Neuronal stem cell (in vitro differentiated cells): ENCODE data around the gene TBXA2R.
"Not testable (repeated sequence)": the region's sequence is repeated elsewhere in the genome, so short reads cannot be mapped to it uniquely, and the experiment has no call there.

Experiments
- DNase-seq: peaks from one replicate; pipeline ENCODE4 v3.0.0-alpha.2; 2013; ENCODE audit warnings: low spot score
- H2AFZ ChIP-seq: one replicate; pipeline ENCODE4 v1.6.1; 2013; ENCODE audit warnings: mild to moderate bottlenecking, low read length, inconsistent platforms
- H2AK5ac ChIP-seq: 2 replicates; pipeline ENCODE4 v1.6.1; 2013; ENCODE audit warnings: low read depth, mild to moderate bottlenecking, inconsistent platforms, low read length, moderate library complexity, mixed read lengths
- H2BK120ac ChIP-seq: 2 replicates; pipeline ENCODE4 v1.6.1; 2013; ENCODE audit warnings: low read depth, mild to moderate bottlenecking, inconsistent platforms, low read length, moderate library complexity, mixed read lengths
- H2BK12ac ChIP-seq: one replicate; pipeline ENCODE4 v1.6.1; 2013; ENCODE audit warnings: low read length, inconsistent platforms
- H2BK15ac ChIP-seq: 2 replicates; pipeline ENCODE4 v1.6.1; 2013; ENCODE audit warnings: mild to moderate bottlenecking, low read length, inconsistent platforms, mixed read lengths
- H2BK5ac ChIP-seq: one replicate; pipeline ENCODE4 v1.6.1; 2013; ENCODE audit warnings: inconsistent platforms, mild to moderate bottlenecking, low read length, moderate library complexity
- H3K14ac ChIP-seq: one replicate; pipeline ENCODE4 v1.6.1; 2013; ENCODE audit warnings: low read length, inconsistent platforms
- H3K18ac ChIP-seq: 2 replicates; pipeline ENCODE4 v1.6.1; 2013; ENCODE audit warnings: low read length, inconsistent platforms
- H3K23ac ChIP-seq: 2 replicates; pipeline ENCODE4 v1.6.1; 2013; ENCODE audit warnings: low read depth, mild to moderate bottlenecking, mixed read lengths, low read length, inconsistent platforms; ENCODE audit not compliant: poor library complexity
- H3K27ac ChIP-seq: replicated peaks from 3 replicates; pipeline ENCODE4 v1.5.1; 2013; ENCODE audit warnings: low read length, inconsistent platforms
- H3K27me3 ChIP-seq, 3 experiments: 2 replicates each; pipeline ENCODE4 v1.6.1; 2013; ENCODE audit warnings: low read length in 3 of 3, mild to moderate bottlenecking in 2 of 3, inconsistent platforms in 1 of 3, low read depth in 1 of 3, mixed read lengths in 1 of 3, moderate library complexity in 1 of 3; ENCODE audit not compliant: control insufficient read depth in 3 of 3, insufficient read depth in 3 of 3
- H3K36me3 ChIP-seq, 2 donors: replicated peaks in 1 of 2; 2 replicates each; pipeline ENCODE4 v1.6.1; 2013; ENCODE audit warnings: low read length in 2 of 2; ENCODE audit not compliant: control insufficient read depth in 2 of 2, insufficient read depth in 2 of 2
- H3K4ac ChIP-seq: 2 replicates; pipeline ENCODE4 v1.6.1; 2013; ENCODE audit warnings: inconsistent platforms, mild to moderate bottlenecking, low read length, moderate library complexity
- H3K4me1 ChIP-seq, 2 donors: 1 replicate in 1 of 2; 2 replicates in 1 of 2; pipeline ENCODE4 v1.6.1; 2013; ENCODE audit warnings: low read length in 2 of 2, low read depth in 1 of 2; ENCODE audit not compliant: control insufficient read depth in 2 of 2, insufficient read depth in 1 of 2
- H3K4me2 ChIP-seq: one replicate; pipeline ENCODE4 v1.6.1; 2013; ENCODE audit warnings: mild to moderate bottlenecking, low read length, inconsistent platforms; ENCODE audit not compliant: insufficient read depth, poor library complexity, severe bottlenecking
- H3K4me3 ChIP-seq, 2 donors: 2 replicates each; pipeline ENCODE4 v1.5.1; 2013; ENCODE audit warnings: low read length in 2 of 2, mild to moderate bottlenecking in 2 of 2, inconsistent platforms in 1 of 2, moderate library complexity in 1 of 2
- H3K79me1 ChIP-seq: one replicate; pipeline ENCODE4 v1.6.1; 2013; ENCODE audit warnings: low read depth, mild to moderate bottlenecking, inconsistent platforms, low read length, moderate library complexity
- H3K9ac ChIP-seq: one replicate; pipeline ENCODE4 v1.6.1; 2013; ENCODE audit warnings: mild to moderate bottlenecking, low read depth, low read length, inconsistent platforms; ENCODE audit not compliant: poor library complexity
- H3K9me3 ChIP-seq, 2 donors: replicated peaks in 1 of 2; 2 replicates each; pipeline versions ENCODE3 to v1.6.1; 2013; ENCODE audit warnings: low read length in 2 of 2, mild to moderate bottlenecking in 2 of 2, inconsistent platforms in 1 of 2, low read depth in 1 of 2, mixed read lengths in 1 of 2, moderate library complexity in 1 of 2; ENCODE audit not compliant: control insufficient read depth in 2 of 2, insufficient read depth in 1 of 2
- H4K8ac ChIP-seq: one replicate; pipeline ENCODE4 v1.6.1; 2013; ENCODE audit warnings: low read depth, mild to moderate bottlenecking, inconsistent platforms, low read length, moderate library complexity
- H4K91ac ChIP-seq: one replicate; pipeline ENCODE4 v1.6.1; 2013; ENCODE audit warnings: low read length, low read depth, mild to moderate bottlenecking, inconsistent platforms; ENCODE audit not compliant: poor library complexity
- WGBS, 2 donors: extraction: QIAGEN DNeasy Blood & Tissue Kit; methylation state at CpG; one replicate each; pipeline ENCODE4 v1.1.7; 2013; ENCODE audit warnings: missing lambda C conversion rate in 2 of 2, mixed read lengths in 1 of 2; ENCODE audit not compliant: insufficient read length in 2 of 2, insufficient replicate concordance in 1 of 2; ENCODE audit errors: extremely low coverage in 2 of 2; 5-methylcytosine and 5-hydroxymethylcytosine counted together

The TBXA2R gene

DNA sequence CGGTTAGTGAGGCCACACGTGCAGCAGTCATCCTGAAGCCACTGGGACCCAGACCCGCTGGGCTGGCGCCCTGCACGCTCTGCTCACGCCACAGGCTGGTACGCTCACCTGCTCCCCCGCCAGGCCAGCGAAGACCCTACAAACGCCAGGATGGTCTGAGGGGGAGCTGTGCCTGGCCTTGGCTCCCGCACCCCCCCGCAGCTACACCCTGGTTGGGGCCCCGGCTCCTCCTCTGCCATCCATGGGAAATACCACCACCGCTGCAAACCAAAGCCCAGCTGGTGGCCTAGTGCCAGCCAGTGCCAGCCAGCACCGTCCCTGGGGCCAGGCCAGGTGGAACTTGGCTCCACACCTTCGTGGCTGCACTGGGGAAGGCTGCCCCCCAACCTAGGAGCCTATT lies 43.2 kb upstream of the TBXA2R start:
- peaks cover 6% of the 10 kb centered on the region for H3K79me1 ChIP-seq
- H3K27ac ChIP-seq = no peak overlapping the region
- no peak overlapping the region for H3K4me3 ChIP-seq
- no peak overlapping the region for H2BK12ac ChIP-seq
- no peak overlapping the region for H2BK15ac ChIP-seq
- H2BK120ac ChIP-seq = no peak overlapping the region
- H3K23ac ChIP-seq = no peak overlapping the region
- H3K4ac ChIP-seq = no peak overlapping the region
- DNase-seq = no peak
- peaks cover 25 to 52% of the 10 kb centered on the region in 2 donors for H3K36me3 ChIP-seq
- H4K91ac ChIP-seq = no peak overlapping the region
- no peaks in the 10 kb centered on the region for H3K27me3 ChIP-seq
- H2AK5ac ChIP-seq = no peak overlapping the region
- no CpG with 5 or more reads among the region's 16 CpGs for WGBS, 2 donors
- H2AFZ ChIP-seq = no peak overlapping the region
- no peaks in the 10 kb centered on the region for H3K4me1 ChIP-seq
- H3K9ac ChIP-seq = no peak overlapping the region
- H3K4me2 ChIP-seq = no peak overlapping the region
- H2BK5ac ChIP-seq = no peak overlapping the region
- H3K9me3 ChIP-seq = no peaks in the 10 kb centered on the region
- peak overlapping the region; percentile 38 for H3K14ac ChIP-seq
- peak overlapping the region; percentile 3 for H4K8ac ChIP-seq
- no peak overlapping the region for H3K18ac ChIP-seq

DNA sequence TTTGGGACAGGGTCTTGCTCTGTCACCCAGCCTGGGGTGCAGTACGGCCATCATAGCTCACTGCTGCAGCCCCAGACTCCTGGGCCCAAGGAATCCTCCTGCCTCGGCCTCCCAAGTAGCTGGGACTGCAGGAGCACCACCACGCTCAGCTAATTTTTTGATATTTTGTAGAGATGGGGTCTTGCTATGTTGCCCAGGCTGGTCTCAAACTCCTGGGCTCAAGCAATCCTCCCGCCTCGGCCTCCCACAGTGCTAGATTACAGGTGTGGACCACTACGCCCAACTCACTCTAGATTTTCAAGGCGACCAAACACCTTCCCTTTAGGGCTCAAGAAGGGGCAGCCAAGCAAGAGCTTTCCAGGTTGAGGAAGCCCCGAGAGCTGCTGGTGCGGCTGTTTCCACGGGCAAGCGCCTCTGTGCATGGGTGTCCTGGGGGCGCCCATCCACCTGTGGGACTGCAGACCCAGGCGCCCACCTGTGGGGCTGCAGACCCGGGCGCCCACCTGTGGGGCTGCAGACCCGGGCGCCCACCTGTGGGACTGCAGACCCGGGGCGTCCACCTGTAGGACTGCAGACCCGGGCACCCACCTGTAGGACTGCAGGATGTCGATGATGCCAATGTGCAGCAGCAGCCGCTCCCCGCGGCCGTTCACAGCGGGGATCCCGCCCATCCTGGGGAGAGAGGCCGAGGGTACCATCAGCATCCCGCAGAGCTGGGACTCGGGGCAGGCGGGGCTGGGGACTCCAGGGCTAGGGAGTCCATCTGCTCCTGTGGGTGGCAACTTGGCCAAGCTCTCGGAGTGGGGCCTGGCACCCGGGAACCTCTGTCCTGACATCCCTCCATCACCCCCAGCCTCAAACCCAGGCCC lies 41.6 kb upstream of the TBXA2R start:
- WGBS, 2 donors = no CpG with 5 or more reads among the region's 33 CpGs
- H2BK15ac ChIP-seq = no peak overlapping the region
- no peak overlapping the region for H3K4ac ChIP-seq
- no peak overlapping the region for H2BK120ac ChIP-seq
- no peak overlapping the region for H4K91ac ChIP-seq
- H3K79me1 ChIP-seq = peaks cover 6% of the 10 kb centered on the region
- DNase-seq = no peak
- no peaks in the 10 kb centered on the region for H3K9me3 ChIP-seq
- H3K4me3 ChIP-seq = no peak overlapping the region
- peaks cover 22 to 45% of the 10 kb centered on the region in 2 donors for H3K36me3 ChIP-seq
- no peak overlapping the region for H4K8ac ChIP-seq
- no peak overlapping the region for H3K4me2 ChIP-seq
- no peak overlapping the region for H3K23ac ChIP-seq
- no peak overlapping the region for H2BK12ac ChIP-seq
- no peaks in the 10 kb centered on the region for H3K4me1 ChIP-seq
- H2AK5ac ChIP-seq = no peak overlapping the region
- no peaks in the 10 kb centered on the region for H3K27me3 ChIP-seq
- H3K9ac ChIP-seq = no peak overlapping the region
- H2BK5ac ChIP-seq = no peak overlapping the region
- H2AFZ ChIP-seq = no peak overlapping the region
- no peak overlapping the region for H3K27ac ChIP-seq
- no peak overlapping the region for H3K18ac ChIP-seq
- H3K14ac ChIP-seq = no peak overlapping the region

- not testable (repeated sequence) for H3K18ac ChIP-seq, H3K27ac ChIP-seq, H3K23ac ChIP-seq, H2AFZ ChIP-seq, H3K4me2 ChIP-seq, H3K14ac ChIP-seq, DNase-seq, H3K79me1 ChIP-seq, H4K91ac ChIP-seq, H2BK12ac ChIP-seq, H2BK120ac ChIP-seq, H4K8ac ChIP-seq, H2BK5ac ChIP-seq, H3K9ac ChIP-seq, H2BK15ac ChIP-seq, H3K4me3 ChIP-seq, H3K4ac ChIP-seq, H2AK5ac ChIP-seq, H3K27me3 ChIP-seq, H3K4me1 ChIP-seq, H3K9me3 ChIP-seq
- no CpG with 5 or more reads among the region's 5 CpGs for WGBS, 2 donors
- peaks cover 15 to 36% of the 10 kb centered on the region in 2 donors for H3K36me3 ChIP-seq
These were observed 40.4 kb upstream of the TBXA2R start for GRCh38 chr19:3647102-3647501.

DNA sequence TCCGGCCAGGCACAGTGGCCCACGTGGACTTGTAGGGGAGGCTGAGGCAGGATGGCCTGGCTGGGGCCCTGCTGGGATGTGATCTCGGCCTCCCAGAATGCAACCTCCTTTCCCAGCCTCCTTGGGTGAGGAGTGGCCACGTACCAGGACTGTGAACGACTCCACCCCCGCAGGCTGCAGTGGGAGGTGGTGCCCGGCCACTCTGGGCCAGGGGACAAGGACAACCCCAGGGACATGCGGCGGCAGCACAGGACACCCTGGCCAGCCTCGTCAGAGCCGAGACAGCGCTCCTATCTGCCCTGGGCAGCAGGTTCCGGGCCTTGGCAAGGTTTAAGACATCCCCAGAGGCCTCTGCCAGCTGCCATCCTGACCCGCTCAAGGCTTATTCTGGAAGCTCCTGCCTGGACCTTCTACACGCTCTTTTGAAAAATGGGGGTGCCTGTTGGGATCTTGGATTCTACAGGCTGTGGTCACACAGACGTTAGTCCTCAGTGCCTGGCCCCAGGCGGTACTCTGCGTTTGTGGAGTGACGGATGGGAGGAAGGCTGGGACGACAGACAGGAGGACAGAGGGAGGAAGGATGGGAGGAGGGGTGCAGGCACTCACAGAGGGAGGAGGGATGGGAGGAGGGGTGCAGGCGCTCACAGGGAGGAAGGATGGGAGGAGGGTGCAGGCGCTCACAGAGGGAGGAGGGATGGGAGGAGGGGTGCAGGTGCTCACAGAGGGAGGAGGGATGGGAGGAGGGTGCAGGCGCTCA lies 39.8 kb upstream of the TBXA2R start:
- no peak overlapping the region for H3K27ac ChIP-seq
- no CpG with 5 or more reads among the region's 23 CpGs for WGBS, 2 donors
- H3K18ac ChIP-seq = no peak overlapping the region
- peaks cover 15 to 37% of the 10 kb centered on the region in 2 donors for H3K36me3 ChIP-seq
- H3K4me1 ChIP-seq = no peaks in the 10 kb centered on the region
- H3K4me2 ChIP-seq = no peak overlapping the region
- peaks cover 6% of the 10 kb centered on the region for H3K79me1 ChIP-seq
- no peak overlapping the region for H2AK5ac ChIP-seq
- no peak overlapping the region for H3K9ac ChIP-seq
- H2AFZ ChIP-seq = no peak overlapping the region
- H2BK120ac ChIP-seq = no peak overlapping the region
- DNase-seq = no peak
- H3K23ac ChIP-seq = peak overlapping the region; percentile 67
- H2BK12ac ChIP-seq = no peak overlapping the region
- no peaks in the 10 kb centered on the region for H3K27me3 ChIP-seq
- no peak overlapping the region for H3K14ac ChIP-seq
- H3K4me3 ChIP-seq = no peak overlapping the region
- no peak overlapping the region for H4K91ac ChIP-seq
- no peaks in the 10 kb centered on the region for H3K9me3 ChIP-seq
- H2BK5ac ChIP-seq = no peak overlapping the region
- no peak overlapping the region for H4K8ac ChIP-seq
- no peak overlapping the region for H2BK15ac ChIP-seq
- H3K4ac ChIP-seq = no peak overlapping the region
